Stimulated activated CD8-positive, alpha-beta memory T cell treated with anti-CD3 and anti-CD28 coated beads, Interleukin-15, amount 100 ng/mL, for 4 hours (primary cell): ENCODE results near the gene GAS2L2.
A peak's percentile ranks its signal among the peaks of the same experiment; 100 is the strongest.
"Not testable (repeated sequence)": the region's sequence is repeated elsewhere in the genome, so short reads cannot be mapped to it uniquely, and the experiment has no call there.

Experiments used
- DNase-seq, 2 donors: peaks; one replicate each; pipeline ENCODE4 v3.0.0-alpha.2; 2020; ENCODE audit warnings: low read depth in 2 of 2

The GAS2L2 gene

DNA sequence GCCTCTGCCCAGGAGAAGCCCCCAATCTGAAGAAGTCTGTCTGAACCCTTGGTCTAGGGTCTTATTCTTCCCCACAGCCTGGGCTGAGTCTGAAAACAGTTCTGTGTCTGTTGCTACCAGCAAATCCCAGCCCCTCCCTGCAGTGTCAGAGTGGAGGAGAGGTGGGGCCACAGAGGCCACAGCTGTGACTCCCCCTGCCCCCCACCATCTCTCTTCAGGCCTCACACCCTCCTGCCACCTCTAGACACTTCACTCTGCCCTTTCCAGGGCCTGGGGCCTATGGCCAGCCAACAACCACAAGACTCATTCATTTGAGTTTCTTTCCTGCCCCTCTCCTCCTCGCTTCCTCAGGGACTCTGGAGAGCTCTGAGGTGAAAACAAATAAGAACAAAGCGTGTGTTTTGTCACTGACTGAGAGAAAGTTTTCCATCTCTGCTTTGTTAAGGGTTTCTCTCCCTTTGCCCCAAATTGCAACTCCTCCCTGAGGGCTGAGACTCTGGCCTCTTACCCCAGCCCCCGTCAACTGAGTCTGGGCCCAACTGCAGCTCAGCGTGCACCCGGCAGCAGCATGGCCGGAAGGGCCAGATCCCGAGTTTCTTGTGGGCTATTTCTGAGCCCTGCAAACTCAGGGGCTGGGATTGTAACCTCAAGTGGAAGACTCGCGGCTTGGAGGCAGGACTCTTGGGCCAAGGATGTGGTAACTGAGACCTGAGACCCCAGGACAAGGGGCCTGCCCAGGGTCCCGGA, 20.8 kb upstream of the GAS2L2 start:
- DNase-seq, result no peak

DNA sequence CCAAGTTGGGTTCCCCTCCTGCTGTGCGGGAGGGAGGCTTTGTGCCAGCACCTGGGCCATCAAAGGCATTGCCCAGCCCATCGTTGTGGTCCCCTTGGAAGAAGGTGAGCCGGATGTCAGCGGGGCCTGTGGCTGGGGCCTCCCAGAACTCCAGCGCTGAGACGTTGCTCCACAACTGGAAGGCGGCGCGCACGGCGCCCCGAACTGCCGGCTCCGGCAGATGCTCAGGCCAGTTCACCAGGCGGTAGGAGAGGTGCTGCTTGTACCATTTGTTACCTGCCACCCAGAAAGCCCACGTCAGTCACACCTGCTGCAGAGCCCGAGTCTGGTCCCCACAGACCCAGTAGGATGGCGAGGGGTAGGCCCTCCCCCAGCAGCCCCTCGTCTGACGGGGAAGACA, 20.1 kb upstream of the GAS2L2 start:
- DNase-seq, result no peak

DNA sequence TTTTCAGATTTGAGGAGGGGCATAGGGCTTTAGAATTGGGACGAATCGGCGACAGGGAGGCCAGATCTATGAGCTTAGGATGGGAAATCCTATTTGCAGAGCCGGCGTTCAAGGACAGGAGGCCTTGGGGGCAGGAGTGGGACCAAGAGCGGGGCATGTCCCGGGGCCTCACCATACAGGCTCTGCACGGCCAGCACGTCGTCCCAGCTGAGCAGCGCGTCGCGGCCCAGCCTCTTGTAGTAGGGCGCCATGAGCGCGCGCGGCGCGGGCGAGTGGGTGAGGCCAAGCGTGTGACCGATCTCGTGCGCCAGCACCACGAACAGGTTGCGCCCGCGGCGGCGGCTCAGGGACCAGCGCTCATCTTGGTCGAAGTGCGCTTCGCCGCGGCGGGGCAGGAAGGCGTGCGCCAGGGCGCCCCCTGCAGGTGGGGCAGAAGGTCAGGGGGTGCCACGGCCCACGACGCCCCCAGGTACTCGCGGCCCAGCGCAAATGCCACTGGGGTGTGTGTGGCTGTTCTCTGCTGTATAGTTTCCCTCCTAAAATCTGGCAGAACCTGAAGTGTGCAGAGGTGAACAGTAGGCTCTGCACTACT, 17.0 kb upstream of the GAS2L2 start:
- DNase-seq, result no peak

DNA sequence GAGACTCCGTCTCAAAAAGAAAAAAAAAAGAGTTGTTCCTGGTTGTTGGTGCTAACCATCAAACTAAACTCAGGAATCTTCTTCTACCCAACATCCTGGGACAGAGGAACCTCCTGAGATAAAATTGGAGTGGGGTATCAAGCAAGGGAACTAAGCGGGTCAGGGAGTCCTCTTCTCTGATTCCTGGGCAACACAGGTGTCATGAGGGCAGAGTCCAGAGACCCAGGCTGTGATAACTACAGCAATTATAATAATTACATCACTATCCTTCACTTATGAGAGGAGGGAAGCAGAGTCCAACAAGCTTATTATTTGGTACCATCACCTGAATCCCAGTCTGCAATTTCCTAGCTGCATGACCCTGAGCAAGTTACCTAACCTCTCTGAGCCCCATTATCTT, 15.8 kb upstream of the GAS2L2 start:
- DNase-seq, result no peak

DNA sequence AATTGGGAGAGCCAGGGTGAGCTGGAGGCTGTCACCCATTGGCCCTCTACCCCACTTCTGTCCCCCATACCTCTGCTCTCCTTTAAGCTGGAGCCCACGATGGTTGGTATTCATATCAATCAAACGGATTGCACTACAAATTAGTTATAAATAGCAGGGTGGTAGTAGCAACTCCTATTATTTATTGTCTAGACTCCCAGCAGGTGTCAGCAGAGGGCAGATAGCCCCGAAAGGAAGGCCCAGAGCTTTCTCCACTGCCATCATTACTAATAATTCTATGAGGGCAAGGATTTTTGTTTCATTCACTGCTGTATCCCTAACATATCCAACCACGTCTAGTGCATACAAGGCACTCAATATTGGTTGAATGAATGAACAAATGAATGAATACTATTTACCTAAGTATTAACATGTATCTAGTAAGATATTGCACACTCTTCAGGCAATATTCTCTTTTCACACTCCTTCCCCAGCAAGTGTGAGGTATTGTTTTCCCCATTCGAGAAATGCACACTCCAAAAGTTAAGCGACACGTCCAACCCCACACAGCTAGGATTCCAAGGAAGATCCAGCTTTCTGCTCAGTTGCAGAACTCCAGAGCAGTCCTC, 14.0 kb upstream of the GAS2L2 start:
- DNase-seq, result no peak

DNA sequence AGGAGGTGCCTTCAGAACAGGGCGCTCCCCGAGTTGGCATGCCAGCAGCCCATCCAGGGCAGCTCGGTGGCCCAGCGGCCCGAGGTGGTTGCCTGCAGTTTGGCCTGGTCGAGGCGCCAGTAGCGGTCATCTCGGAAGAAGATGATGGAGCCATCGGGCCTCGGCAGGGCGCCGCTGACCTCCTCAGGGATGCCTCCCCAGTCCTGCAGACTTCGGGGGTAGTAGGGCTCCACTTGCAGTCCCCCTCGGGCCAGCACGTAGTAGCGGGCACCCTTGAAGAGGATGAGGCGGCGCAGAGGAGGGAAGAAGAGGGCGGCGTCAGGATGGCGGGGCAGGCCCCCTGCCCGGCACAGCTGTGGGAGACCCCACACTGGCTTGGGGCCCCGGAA, 13.4 kb upstream of the GAS2L2 start:
- no peak for DNase-seq

DNA sequence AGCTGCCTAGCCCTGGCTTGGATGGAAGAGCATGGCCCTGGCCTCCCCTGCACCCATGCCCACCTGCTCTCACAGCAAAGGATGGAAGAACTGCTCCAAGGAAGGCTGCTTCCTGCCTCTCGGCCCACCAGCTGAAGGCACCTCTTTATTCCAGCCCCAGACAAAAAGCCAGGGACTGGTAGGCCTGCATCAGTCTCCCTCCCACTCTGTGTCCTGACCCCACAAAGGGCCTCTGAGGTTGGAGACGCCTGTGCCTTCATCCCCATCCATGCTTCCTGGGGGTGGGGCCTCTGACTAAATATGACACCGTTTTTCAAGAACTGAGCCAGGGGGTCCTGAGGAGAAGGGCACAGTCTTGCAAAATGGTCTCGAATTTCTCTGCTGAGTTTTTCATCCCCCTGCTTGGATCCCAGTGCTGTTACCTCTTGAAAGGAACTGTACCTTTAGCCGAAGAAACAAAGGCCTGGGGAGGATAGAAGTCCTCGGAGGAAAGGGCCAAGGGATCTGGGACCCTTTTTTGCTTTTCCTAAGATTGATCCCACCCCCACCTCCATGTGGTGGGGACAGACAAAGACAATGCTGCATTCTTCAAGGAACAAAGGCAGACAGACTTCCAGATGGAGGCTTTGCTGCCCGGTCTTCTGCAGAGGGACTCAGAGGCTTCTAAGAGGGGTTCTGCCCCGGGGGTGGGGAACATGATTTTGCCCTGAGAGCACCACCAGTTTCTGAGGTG, 12.9 kb upstream of the GAS2L2 start:
- DNase-seq, result no peak

DNA sequence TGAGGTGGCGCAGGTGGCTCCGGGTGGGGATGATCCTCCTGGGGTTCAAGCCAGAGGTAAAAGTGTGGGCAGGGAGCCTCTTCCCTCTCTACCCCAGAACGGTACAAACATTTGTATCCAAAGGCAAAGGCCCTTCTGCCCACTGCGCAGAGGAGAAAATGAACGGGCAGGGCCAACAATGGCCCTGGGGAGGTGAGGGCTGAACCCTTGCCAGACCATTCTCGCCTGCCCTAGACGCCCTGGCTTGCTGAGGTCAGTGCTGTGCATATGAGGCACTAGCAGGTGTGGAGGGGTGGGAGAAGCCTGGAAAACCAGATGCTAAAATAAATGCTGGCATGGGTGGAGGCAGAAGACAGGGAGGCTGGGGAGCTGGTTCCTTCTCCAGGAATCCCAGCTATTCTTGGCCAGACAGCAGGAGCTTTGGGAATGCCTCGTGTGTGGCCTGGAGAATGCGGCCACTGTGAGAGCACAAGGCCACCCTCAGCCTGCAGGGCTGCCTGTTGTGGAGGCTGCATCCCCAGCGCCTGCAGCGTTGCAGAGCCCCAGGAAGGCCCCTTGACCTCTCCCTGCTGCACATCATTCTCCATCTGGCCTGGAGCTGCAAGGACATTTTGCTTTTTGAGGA, 12.2 kb upstream of the GAS2L2 start:
- DNase-seq, result no peak

DNA sequence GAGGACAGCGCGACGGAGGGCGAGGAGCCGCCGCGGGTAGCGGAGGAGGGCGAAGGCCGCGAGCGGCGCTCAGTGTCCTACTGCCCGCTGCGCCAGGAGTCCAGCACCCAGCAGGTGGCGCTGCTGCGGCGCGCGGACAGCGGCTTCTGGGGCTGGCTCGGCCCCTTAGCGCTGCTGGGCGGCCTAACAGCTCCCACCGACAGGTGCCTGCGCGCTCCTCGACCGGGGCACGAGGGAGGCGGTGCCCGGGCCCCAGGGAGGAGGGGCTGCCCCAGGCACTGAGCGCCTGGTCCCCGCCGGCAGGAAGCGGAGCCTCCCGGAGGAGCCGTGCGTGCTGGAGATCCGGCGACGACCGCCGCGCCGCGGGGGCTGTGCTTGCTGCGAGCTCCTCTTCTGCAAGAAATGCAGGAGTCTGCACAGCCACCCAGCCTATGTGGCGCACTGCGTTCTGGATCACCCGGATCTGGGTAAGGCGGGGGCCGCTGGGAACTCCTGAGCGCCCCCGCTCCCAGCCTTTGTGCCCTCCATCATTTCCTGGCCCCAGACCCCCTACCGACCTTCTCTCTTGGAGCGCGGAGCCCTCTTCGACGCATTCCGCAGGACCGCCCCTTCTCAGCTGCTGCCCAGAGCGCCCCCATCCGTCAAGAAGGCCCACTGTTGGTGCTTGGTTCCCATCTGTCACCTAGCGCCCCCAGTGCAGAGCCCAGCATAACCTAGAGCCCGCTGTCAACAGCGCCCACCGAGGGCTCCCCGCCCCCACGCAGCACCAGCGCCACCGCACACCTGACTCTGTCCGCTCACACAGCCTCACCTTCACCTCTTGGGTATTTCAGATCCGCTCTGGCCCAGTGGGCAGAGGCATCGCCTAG, 11.3 kb upstream of the GAS2L2 start:
- peak; percentile 69 to 76 for DNase-seq

DNA sequence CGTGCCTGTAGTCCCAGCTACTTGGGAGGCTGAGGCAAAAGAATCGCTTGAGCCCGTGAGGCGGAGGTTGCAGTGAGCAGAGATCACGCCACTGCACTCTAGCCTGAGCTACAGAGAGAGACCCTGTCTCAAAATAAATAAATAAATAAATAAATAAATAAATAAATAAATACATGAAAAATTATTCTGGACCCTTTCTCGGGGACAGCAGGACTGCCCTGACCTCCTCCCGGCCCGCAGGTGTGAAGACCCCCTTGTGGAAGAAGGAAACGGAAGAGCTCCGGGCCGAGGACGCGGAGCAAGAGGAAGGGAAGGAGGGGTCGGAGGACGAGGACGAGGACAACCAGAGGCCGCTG, 10.7 kb upstream of the GAS2L2 start:
- no peak for DNase-seq

DNA sequence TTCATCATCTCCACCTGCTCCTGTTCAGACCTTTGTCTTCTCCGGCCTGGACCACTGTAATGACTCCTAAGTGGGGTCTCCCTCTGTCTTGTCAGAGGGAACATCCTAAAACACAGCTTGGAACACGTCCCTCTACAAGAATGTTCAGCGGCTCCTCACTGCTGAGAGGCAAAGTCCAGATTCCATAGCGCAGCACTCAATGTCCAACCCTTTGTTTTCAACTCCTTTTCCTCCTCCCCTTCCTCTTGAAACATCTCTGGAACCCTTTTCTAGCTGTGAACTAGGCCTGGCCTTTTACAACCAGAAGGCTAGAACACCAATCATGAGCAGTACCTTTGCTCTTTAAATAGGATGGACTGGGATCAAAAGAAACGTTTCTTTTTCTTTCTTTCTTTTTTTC, 8.6 kb upstream of the GAS2L2 start:
- DNase-seq, result no peak

DNA sequence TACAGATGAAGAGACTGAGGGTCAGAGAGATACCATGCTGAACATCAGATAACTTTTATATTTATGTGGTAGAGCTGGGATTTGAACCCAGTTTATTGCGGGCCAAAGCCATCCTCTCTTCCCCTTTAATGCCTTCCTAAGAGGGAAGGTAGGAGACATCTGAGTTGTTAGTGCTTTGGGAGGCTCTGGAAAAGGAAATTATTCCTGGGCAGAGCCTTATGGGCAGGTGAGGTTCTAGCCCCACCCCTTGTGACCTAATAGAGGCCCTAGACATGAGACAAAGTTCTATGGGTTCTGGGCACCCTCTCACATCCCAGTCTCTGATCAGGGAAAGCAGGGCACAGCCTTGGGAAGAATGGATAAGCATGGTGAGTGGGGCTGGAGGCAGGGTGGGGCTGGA, 7.5 kb upstream of the GAS2L2 start, which contains the start of gene C17orf50:
TSS of gene C17orf50 (plus strand) at position 301 of the 400 bp plus-strand sequence. CDS start at position 356, 55 bp downstream.
- no peak for DNase-seq

DNA sequence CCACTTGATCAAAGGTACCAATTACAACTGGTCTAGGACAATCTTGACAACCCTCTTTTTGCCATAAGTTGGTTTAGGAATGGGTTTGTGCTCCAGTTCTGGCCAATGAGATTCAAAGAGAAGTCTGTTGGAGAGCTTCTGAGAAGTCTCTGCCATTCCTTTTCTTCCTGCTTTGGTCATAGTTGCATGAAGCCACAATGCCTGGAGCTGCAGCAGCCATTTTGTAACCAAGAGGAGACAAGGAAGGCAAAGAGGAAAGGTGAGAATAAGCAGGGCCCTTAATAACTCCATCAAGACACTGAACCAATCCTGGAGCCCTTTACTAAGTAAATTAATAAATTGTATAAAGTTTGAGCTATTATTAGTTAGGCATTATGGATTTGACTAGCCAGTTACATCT, 4.2 kb upstream of the GAS2L2 start:
- DNase-seq, result no peak

DNA sequence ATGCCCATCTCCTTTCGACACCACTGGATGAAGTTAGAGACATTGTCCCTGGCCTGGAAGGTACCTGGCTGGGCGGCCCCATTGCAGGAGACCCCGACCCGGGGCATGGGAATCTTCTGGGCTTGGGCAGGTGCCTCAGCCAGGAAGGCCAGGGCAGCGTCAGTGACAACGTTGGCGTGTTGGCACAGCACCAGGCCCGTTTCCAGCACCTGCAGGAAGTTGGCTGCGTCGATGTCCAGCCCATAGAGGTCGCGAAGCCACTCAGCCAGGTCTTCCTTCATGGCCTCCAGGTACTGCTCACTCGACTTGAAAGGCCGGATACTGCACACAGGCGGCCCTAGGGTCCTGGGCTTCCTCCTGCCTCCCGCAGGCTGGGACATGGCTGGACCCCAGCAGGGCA, 568 bp downstream of the GAS2L2 start:
- DNase-seq, result no peak

DNA sequence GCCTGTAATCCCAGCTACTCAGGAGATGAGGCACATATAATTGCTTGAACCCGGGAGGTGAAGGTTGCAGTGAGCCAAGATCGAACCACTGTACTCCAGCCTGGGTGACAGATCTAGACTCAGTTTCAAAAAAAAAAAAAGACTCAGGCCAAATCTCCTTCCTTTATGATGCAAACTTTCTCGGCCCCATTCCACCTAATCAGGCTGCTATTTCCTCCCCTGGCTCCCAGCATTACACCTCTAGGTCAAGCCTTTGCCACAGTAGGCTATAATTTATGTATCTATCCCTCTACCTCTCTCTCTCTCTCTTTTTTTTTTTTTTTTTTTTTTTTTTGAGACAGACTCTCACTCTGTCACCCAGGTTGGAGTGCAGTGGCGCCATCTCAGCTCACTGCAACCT, 1.5 kb downstream of the GAS2L2 start:
- not testable (repeated sequence) for DNase-seq

DNA sequence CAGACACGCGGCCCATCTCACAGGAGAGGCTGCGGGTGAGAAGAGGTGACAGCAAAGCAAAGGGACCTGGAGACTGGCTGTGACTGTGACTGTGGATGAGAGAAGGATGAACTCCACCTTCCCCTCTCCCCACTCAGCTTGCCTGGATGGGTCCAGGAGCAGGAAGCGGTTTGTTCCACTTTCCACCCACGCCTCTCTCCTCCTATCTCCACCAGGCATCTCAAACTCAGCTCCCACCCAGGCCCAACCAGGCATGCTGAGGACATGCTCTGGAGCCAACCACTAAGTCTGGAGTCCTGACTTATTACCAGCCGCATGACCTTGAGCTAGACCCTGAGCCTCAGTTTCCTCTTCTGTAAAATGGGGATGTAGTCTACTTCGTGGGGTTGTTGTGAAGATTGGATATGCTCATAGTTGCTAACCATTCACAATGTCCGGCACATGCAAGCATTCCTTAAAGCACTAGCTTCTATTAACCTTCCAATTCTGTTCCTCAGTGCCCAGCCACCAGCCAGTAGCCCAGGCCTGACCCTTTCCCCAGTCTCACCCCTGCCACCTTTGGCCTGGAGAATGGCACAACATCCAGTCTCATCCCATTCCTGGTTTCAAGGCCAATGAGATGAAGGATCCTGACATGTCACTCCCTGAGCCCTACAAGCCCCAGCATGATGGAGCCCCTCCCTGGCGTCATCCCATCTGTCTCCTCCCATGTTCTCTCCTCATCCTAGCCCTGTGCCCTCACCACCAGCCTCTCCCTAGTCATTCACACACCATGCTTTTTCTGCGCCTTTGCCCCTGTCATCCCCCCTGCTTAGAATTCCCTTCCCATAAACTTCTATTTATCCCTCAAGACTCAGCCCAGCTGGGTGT, 2.3 kb downstream of the GAS2L2 start:
- DNase-seq, result no peak

DNA sequence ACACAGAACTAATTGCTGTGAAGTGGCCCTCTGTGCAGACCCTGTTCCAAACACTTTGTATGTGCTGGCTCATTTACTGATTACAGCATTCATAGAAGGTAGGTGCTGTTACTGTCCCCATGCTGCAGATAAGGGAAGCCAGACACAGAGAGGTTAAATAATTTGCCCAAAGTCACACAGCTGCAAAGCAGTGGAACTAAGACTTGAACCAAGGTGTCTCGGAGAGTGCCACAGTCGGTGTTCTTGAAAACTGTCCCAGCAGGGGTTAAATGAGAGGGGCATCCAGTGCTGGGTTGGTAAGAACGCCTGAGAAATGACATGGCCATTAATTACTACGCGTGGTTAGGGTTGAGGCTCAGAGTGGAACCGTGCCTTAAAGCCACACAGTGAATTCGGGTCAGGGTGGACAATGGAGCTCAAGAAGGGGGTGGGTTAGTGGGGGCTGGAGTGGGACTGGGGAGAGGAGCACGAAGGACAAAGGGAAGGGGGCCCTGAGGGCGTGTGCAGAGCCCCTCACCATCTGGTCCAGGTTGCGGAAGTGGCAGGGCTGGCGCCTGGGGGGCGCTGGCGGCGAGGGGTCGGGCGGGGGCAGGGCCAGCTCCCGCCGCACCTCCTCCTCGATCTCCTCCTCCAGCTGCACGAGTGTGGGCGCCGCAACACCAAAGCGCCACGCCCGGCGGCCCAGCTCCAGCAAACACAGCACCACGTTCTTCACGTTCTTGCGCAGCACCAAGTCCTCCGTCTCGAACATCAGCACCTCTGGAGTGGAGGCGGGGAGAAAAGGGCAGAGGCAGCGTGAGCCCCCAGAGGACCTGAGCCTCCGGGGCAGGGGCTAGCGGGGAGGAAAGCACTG, 3.3 kb downstream of the GAS2L2 start:
- DNase-seq, result no peak

DNA sequence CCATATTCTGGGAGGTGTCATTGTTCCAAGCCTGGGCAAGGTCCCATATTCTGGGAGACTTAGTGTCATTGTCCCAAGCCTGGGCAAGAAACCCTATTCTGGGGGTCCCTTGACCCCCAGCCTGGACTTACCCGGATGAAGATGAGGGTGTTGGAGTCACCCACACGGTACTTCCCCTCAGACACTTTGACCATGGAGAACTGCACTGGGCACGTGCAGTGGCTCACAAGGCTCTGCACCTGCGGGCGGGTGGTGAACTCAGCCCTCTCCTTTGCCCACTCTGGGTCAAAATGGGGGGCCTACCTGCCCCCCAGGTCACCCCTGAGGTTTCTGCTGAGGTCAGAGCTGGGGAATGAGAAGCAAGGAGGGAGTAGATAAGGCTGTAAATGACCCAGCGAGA, 4.1 kb downstream of the GAS2L2 start:
- no peak for DNase-seq

DNA sequence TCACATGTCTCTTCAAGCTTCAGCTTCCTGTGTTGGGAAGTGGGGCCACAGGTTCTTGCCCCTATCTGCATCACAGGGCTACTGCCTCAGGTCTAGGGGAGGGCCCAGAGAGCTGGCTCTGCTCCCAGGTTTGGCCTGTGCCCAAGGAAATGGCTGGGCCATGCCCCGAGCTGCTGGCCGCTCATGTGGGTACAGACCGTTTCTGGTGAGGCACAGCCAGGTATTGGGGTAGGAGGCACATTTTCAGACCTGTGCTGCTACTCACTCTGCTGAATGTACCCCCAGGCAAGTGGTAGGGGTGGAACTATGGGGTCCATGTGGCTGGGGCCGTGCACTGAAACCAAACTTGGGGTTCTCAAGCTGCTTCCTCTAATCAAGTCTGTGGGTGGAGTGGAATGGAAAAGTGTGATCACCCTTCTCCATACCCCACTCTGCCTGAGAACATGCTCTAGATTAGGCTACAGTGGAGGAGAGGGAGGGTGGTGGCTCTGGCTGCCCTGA, 4.6 kb downstream of the GAS2L2 start:
- no peak for DNase-seq
